ENCODE data around the gene VEPH1.

VEPH1 gene

GRCh38 chr3:157305392-157305791 lies 197.8 kb downstream of the VEPH1 start:
- DNase-seq (ENCODE audit: low read depth in 2 of 2), result no peak

GRCh38 chr3:157301755-157302154 lies 201.5 kb downstream of the VEPH1 start:
- no peak for DNase-seq (ENCODE audit: low read depth in 2 of 2)

- no peak for DNase-seq (ENCODE audit: low read depth in 2 of 2)
These were observed 202.1 kb downstream of the VEPH1 start for GRCh38 chr3:157300981-157301663.

GRCh38 chr3:157300094-157300493 lies 203.1 kb downstream of the VEPH1 start:
- no peak for DNase-seq (ENCODE audit: low read depth in 2 of 2)

- DNase-seq (ENCODE audit: low read depth in 2 of 2), result no peak
These were observed 205.8 kb downstream of the VEPH1 start for GRCh38 chr3:157297328-157297915.

GRCh38 chr3:157294953-157295352 lies 208.3 kb downstream of the VEPH1 start:
- DNase-seq (ENCODE audit: low read depth in 2 of 2), result no peak

- DNase-seq (ENCODE audit: low read depth in 2 of 2), result no peak
These were observed 208.7 kb downstream of the VEPH1 start for GRCh38 chr3:157294491-157294890.

- DNase-seq (ENCODE audit: low read depth in 2 of 2), result no peak
These were observed 212.4 kb downstream of the VEPH1 start for GRCh38 chr3:157290766-157291165.

GRCh38 chr3:157285966-157286365 lies 217.2 kb downstream of the VEPH1 start:
- no peak for DNase-seq (ENCODE audit: low read depth in 2 of 2)

- DNase-seq (ENCODE audit: low read depth in 2 of 2), result no peak
These were observed 218.1 kb downstream of the VEPH1 start for GRCh38 chr3:157285141-157285540.

GRCh38 chr3:157284688-157285087 lies 218.5 kb downstream of the VEPH1 start:
- DNase-seq (ENCODE audit: low read depth in 2 of 2), result no peak

GRCh38 chr3:157282261-157283191 lies 220.7 kb downstream of the VEPH1 start:
- DNase-seq (ENCODE audit: low read depth in 2 of 2), result no peak

GRCh38 chr3:157280786-157281185 lies 222.4 kb downstream of the VEPH1 start:
- no peak for DNase-seq (ENCODE audit: low read depth in 2 of 2)

GRCh38 chr3:157280354-157280753 lies 222.9 kb downstream of the VEPH1 start:
- DNase-seq (ENCODE audit: low read depth in 2 of 2), result no peak

- DNase-seq (ENCODE audit: low read depth in 2 of 2), result no peak
These were observed 224.0 kb downstream of the VEPH1 start for GRCh38 chr3:157279237-157279636.

- DNase-seq (ENCODE audit: low read depth in 2 of 2), result no peak
These were observed 226.4 kb downstream of the VEPH1 start for GRCh38 chr3:157276801-157277200.

- no peak for DNase-seq (ENCODE audit: low read depth in 2 of 2)
These were observed 227.4 kb downstream of the VEPH1 start for GRCh38 chr3:157275832-157276231.

- no peak for DNase-seq (ENCODE audit: low read depth in 2 of 2)
These were observed 228.5 kb downstream of the VEPH1 start for GRCh38 chr3:157274644-157275137.

- no peak for DNase-seq (ENCODE audit: low read depth in 2 of 2)
These were observed 231.8 kb downstream of the VEPH1 start for GRCh38 chr3:157271283-157271882.

- no peak for DNase-seq (ENCODE audit: low read depth in 2 of 2)
These were observed 235.2 kb downstream of the VEPH1 start for GRCh38 chr3:157268026-157268425.

GRCh38 chr3:157265931-157266330 lies 237.3 kb downstream of the VEPH1 start:
- DNase-seq (ENCODE audit: low read depth in 2 of 2), result no peak

- DNase-seq (ENCODE audit: low read depth in 2 of 2), result no peak
These were observed 240.2 kb downstream of the VEPH1 start for GRCh38 chr3:157263027-157263426.
